Left colon (tissue), 2 donors: ENCODE measurements around the gene TMEM72. TPM values are rescaled to one million over a fixed set of nuclear protein-coding genes. Genes with fewer than 3 reads are reported as not detected.

Source experiments
- ATAC-seq: fragments of 200-7000 bp; cut with Tn5 transposase; one replicate; pipeline ENCODE4 v1.9.1; 2020; ENCODE audit warnings: mild to moderate bottlenecking, moderate library complexity
- DNase-seq, 2 donors: peaks; one replicate each; pipeline ENCODE4 v3.0.0-alpha.2; 2020
- intact Hi-C, 2 donors: fragments of 100-400 bp; cut with DNase I in 1 of 2; cut with micrococcal nuclease in 1 of 2; formaldehyde crosslinking; loops; one replicate each; pipeline versions ENCODE4 v1.11.2 to v1.14.0; 2022; cut with DNase I, micrococcal nuclease
- total RNA-seq, 2 donors: library from RNA; stranded (reverse); fragmentation: NEBNext Ultra II Directional; extraction: Animal tissue kit (Norgen Biotek cat#: 25700); gene quantifications; one replicate each; pipeline ENCODE4 v1.2.1, GENCODE V29; 2021
- donor health status: DM: no; HTN: no; CAD: no.
- donor health status: DM: yes; HTN: yes; CAD: no.

TMEM72 gene
- total RNA-seq, 2 donors from 2014 or later: 25.0 to 33.1 TPM

- intact Hi-C loops: no loop called here
- DNase-seq (no peak), ATAC-seq (peak; percentile 17)
These were observed 535 bp upstream of the TMEM72 start for GRCh38 chr10:44910602-44911001.

GRCh38 chr10:44911951-44912350 lies 814 bp downstream of the TMEM72 start:
- intact Hi-C loops: no loop called here
- ATAC-seq (peak; percentile 8), DNase-seq (no peak)

DNA sequence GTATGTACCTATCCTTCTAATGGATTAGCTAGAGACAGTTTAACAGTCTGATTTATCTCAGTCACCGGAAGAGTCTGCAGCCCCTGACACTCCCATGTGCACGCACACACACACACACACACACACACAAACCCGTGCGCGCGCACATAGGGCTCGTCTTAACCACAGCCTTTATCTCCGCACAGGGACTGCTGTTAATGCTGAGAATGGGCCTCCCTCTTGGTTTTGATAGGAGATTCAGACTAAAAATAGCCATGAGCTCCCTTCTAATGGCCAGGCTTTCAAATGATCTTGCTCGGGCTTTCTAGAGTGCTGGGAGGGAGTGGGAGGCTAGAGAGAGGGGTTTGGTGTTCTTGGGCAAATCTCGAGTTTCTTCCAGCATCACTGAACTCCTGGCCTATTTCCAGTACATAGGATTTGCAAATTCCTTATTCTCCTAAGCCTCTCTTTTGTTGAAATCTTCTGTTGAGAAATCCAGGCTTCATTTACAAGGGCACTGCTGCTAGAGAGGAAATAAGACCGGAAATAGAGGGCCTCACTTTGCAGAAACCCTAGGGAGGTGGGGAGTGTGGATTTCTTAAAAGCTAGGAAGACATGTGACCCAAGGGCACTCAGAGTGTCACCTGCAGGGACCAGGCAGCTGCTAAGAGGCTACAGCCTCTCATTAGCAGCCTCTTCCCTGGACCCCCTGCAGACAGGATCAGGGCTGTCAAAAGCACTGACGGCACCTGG lies 2.4 kb downstream of the TMEM72 start:
- DNase-seq (no peak), ATAC-seq (no peak)
- intact Hi-C loops: no loop called here

DNA sequence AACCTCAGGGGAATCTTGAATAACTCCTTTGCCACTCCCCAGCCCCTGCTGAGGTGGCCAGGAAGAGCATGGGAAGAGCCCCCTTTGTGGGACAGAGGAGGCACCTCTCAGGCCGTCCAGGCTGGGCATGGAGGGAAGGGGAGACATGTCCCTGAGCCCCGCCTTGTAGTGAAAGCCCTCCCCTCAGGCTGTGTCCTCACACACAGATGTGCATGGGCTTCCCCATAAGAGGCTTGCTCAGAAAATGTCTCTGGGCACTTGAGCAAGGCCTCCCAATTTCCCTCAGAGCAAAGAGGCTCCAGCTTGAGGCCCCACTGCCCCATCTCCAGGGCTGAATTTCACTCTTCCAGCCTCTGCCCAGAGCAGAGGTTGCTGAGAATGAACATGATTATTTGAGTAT lies 3.8 kb downstream of the TMEM72 start:
- intact Hi-C loops: no loop called here
- ATAC-seq (no peak), DNase-seq (no peak)

GRCh38 chr10:44916429-44916828 lies 5.3 kb downstream of the TMEM72 start:
- no peak for ATAC-seq
- intact Hi-C loops: no loop called here
- no peak for DNase-seq

- DNase-seq (no peak), ATAC-seq (no peak)
- intact Hi-C loops: no loop called here
These were observed 6.7 kb downstream of the TMEM72 start for GRCh38 chr10:44917848-44918247.

DNA sequence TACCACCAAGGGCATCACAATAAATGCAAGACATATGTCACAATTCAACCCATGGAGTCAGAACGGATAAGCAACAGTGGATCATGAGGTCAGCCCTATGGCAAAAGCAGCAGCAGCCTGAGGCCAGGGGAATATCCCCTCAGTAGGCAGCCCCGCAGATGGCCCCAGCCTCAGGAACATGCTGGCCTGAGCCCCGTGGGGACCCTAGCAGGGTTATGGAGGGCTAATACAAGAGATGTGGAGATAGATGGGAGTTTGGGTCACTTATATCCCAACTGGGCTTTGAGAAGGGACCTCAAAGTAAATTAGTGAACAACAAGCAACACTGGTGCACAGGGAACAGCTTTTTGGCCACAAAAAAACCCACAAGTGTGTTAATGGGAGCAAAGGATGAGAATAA lies 9.1 kb downstream of the TMEM72 start:
- ATAC-seq (no peak), DNase-seq (no peak)
- intact Hi-C loops: no loop called here

GRCh38 chr10:44921061-44921460 lies 9.9 kb downstream of the TMEM72 start:
- intact Hi-C loops: no loop called here
- no peak for ATAC-seq
- DNase-seq: no peak

GRCh38 chr10:44921506-44921905 lies 10.4 kb downstream of the TMEM72 start:
- intact Hi-C loops: no loop called here
- DNase-seq: no peak
- ATAC-seq: no peak

DNA sequence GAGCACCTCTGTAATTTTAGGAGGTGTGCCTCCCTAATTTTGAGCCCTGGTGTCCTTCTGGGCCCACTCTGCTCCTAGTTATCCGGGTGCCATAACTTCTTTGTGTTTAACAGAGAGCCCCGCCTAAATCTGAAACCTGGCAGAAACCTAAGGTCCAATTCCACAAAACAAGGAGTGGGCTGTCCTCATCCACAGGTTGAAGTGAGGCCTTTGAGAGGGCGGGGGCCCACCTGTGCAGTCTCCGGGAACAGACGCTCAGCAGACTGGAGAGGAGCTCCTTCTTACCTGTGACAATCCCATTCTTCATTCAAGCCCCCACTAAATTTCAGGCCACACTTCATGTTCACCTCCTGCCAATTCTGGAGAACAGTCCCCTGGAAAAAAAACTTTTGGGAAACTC lies 10.9 kb downstream of the TMEM72 start:
- ATAC-seq: peak; percentile 48
- DNase-seq: no peak
- intact Hi-C loops: no loop called here

GRCh38 chr10:44922796-44923545 lies 11.8 kb downstream of the TMEM72 start:
- intact Hi-C loops: no loop called here
- ATAC-seq (no peak), DNase-seq (no peak)

DNA sequence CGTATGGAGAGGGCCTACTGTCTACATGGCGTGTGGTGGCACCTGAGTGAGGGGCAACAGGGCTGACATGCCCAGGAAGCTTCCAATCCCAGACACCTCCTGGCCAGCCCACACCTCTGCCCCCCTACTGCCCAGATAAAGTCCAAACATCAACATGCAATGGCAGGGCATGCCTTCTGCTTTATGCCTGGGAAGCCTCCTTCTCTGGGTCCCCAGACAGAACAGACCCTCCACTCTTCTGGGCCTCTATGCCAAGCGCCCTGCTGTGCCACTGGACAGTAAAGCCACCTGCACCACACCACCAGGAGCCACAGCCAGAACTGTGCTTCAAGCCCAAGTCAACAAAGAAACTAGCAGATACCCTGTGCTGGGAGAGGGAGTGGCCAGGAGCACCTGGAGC lies 12.5 kb downstream of the TMEM72 start:
- ATAC-seq (no peak), DNase-seq (no peak)
- intact Hi-C loops: no loop called here

DNA sequence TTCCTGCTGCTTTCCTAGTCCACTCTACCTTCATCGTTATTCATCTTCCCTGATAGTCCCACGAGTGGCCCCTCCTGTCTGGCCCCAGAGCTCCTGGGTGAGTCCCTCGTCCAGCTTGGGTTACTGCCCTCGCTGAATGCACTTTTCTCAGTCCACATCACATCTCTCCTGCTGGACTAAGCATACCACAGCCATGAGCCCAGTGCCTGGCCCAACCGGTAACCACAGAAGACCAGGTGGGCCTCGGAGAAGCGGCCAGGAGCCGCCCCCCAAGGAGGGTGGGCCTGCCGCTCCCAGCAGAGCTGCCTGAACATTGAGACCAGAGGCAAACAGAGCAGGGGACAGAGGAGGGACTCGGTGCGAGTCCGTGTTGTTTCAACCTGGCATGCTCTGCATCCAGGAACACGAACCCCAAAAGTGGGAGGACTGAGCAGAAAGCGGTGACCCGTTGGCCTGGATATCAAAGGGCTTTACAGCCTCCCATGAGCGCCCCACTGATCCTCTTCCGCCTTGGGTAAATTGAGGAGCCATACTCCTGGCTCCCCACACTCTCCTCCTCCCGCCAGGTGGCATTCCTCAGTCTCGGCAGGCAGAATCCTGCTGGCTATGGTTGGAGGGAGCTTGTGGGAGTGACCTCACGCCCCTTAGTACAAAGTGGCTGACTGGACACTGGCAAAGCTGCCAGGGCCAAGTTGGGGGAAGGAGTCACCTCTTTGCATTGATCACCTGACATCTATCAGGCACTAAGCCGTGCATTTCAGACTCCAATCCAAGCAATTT lies 13.3 kb downstream of the TMEM72 start:
- DNase-seq (no peak), ATAC-seq (no peak)
- intact Hi-C loops: no loop called here

DNA sequence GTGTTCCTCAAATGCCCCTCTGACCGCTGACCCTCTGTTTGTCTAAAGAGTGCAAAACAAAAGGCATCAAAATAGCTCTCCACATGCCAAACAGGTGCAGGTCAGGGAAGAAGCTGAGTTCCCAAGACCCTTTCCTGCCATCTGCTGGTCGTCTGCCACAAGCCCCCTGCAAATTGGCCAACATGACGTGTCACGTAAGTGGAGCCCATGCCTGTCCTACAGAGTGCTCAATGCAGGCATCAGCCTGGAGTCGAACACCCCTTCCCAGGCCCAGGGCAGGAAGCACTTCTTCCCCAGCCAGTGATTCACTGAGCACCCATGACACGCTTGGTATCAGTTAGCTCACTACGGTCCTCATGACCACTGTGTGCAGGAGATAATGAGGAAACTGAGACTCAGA lies 14.1 kb downstream of the TMEM72 start:
- DNase-seq (no peak), ATAC-seq (no peak)
- intact Hi-C loops: no loop called here

DNA sequence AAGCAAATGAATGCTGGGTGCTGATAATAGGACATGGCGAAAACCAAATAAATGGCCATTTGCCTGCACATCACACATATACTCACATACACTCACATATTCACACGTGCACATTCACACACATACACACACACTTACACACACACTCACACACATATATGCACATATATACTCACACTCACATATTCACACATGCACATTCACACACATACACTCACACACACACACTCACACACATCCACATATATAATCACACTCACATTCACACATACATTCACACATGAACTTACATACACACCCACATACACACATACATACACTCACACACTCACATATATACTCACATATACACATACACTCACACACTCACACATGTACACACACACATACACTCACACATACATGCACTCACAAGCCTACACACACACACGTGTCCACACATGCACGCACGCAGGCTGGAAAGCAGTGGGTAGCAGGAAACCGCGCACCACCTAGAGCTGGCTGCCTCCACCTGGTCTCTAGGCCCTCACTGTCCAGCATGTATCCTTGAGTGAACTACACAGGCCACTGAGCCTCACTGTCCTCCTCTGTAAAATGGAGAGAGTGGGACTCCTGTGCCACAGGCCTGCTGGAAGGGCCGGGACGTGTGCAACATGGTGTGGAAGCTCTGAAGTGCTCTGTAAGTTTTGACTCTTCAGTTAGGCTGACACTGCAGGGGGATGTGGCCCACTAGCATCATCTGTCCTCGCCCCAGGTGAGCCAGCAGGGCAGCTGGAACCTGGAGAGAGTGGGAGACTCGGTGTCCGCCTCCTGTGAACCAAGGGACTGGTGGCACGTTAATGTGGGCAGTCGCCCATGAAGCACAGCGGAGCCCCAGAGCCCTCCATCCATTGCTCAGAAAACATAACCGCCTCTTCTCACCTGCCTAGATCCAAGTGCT lies 14.9 kb downstream of the TMEM72 start:
- intact Hi-C loops: no loop called here
- DNase-seq: no peak
- no peak for ATAC-seq

GRCh38 chr10:44926751-44927351 lies 15.7 kb downstream of the TMEM72 start:
- no peak for DNase-seq
- intact Hi-C loops: no loop called here
- ATAC-seq: no peak

DNA sequence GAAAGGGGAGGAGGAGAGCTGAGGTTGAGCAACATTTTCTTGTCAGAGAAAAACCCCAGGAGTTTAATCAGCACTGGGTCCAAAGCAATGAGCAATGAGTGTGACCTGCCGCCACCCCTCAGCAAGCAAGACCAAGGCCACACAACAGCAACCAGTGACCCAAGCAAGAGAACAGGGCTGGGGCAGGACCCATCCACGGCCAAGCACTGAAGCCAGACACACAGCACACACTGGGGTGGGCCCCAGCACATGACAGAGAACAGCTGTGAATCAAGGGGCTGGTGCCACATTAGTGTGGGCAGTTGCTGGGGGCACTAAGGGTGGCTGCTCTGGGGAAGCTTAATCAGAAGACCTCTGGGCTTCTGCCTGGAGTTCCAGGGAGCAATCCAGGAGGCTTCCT lies 16.2 kb downstream of the TMEM72 start:
- no peak for DNase-seq
- no peak for ATAC-seq
- intact Hi-C loops: no loop called here

GRCh38 chr10:44928462-44928861 lies 17.3 kb downstream of the TMEM72 start:
- intact Hi-C loops: no loop called here
- no peak for ATAC-seq
- no peak for DNase-seq
